PFSK-1 (cell line): ENCODE measurements around the gene F12.

Experiments used
- FOXP2 ChIP-seq: optimal IDR thresholded peaks from 2 replicates; pipeline ENCODE3; 2011; ENCODE audit warnings: borderline replicate concordance, control low read depth, inconsistent platforms; ENCODE audit not compliant: insufficient read depth; ENCODE audit errors: extremely low read length, extremely low read depth
- POLR2AphosphoS5 ChIP-seq: IDR thresholded peaks from 2 replicates; pipeline ENCODE4 v1.6.1; 2012; ENCODE audit warnings: low read depth, mild to moderate bottlenecking, control low read depth, low read length, moderate library complexity
- SIN3A ChIP-seq: IDR thresholded peaks from 2 replicates; pipeline ENCODE4 v1.6.1; 2012; ENCODE audit warnings: mild to moderate bottlenecking, low read length, moderate library complexity, borderline replicate concordance; ENCODE audit not compliant: insufficient read depth
- TAF1 ChIP-seq: IDR thresholded peaks from 2 replicates; pipeline ENCODE4 v1.6.1; 2012; ENCODE audit warnings: low read length, control low read depth, borderline replicate concordance; ENCODE audit not compliant: insufficient read depth
- TF ChIP-seq, protein P1 (sequence below), 2 experiments: IDR thresholded peaks; 2 replicates each; pipeline versions ENCODE4 v1.6.1 to v1.8.0; 2011 to 2012; ENCODE audit warnings: low read depth in 2 of 2, low read length in 2 of 2, control low read depth in 1 of 2, inconsistent platforms in 1 of 2, mild to moderate bottlenecking in 1 of 2, moderate library complexity in 1 of 2; ENCODE audit not compliant: insufficient read depth in 1 of 2

Gene F12

GRCh38 chr5:177380805-177381126 lies 28.6 kb downstream of the F12 start:
- TF ChIP-seq, protein P1, sequence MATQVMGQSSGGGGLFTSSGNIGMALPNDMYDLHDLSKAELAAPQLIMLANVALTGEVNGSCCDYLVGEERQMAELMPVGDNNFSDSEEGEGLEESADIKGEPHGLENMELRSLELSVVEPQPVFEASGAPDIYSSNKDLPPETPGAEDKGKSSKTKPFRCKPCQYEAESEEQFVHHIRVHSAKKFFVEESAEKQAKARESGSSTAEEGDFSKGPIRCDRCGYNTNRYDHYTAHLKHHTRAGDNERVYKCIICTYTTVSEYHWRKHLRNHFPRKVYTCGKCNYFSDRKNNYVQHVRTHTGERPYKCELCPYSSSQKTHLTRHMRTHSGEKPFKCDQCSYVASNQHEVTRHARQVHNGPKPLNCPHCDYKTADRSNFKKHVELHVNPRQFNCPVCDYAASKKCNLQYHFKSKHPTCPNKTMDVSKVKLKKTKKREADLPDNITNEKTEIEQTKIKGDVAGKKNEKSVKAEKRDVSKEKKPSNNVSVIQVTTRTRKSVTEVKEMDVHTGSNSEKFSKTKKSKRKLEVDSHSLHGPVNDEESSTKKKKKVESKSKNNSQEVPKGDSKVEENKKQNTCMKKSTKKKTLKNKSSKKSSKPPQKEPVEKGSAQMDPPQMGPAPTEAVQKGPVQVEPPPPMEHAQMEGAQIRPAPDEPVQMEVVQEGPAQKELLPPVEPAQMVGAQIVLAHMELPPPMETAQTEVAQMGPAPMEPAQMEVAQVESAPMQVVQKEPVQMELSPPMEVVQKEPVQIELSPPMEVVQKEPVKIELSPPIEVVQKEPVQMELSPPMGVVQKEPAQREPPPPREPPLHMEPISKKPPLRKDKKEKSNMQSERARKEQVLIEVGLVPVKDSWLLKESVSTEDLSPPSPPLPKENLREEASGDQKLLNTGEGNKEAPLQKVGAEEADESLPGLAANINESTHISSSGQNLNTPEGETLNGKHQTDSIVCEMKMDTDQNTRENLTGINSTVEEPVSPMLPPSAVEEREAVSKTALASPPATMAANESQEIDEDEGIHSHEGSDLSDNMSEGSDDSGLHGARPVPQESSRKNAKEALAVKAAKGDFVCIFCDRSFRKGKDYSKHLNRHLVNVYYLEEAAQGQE (IDR thresholded peaks at IDR 0.05; ENCODE audit: insufficient read depth in 1 of 2, low read depth in 2 of 2, low read length in 2 of 2) = no peak
- no peak for TF ChIP-seq POLR2AphosphoS5

DNA sequence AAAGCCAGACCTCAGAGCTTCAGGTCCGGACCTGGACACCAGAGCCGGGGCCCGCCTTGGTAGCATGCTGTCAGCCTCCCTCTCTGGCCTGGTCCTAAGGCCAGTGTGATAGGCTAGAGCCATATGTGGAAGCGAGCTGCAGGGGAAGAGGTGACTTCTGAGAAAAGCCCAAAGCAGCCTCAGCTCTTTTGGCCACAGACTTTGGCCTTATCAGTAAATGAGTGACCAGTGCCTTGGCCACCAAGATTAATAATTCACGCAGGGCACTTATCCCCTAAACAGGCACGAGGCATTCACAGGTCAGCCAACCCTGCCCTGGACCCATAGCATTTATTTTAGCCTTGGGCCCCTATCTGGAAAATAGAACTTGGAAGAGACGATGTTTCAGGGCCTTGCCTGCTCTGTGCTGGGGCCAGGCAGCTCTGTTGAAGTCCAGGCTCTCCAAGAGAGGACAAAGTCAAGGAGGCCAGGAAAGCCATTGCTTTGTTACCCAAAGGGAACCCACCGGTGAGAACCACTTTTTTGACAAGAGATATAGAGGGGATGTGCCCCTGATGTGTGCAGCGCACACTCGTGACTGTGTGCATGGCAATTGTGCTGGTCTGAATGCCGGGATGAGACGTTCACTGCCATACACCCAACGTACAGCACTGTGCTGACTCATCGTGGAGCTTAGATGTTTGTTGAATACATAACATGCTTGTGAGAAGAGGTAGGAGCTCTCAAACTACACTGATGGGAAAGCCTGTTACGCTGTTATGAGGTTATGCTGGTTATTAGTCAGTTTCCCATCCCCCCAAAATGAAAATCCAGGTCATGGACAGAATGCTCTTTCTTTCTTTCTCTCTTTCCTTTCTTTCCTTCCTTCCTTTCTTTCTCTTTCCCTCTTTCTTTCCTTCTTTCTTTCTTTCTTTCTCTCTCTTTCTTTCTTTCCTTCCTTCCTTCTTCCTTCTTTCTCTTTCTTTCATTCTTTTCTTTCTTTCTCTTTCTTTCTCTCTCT lies 30.2 kb downstream of the F12 start:
- TF ChIP-seq SIN3A (no peak), POLR2AphosphoS5 (no peak), FOXP2 (no peak), TAF1 (no peak)
- TF ChIP-seq, protein P1 (IDR thresholded peaks at IDR 0.05; ENCODE audit: insufficient read depth in 1 of 2, low read depth in 2 of 2, low read length in 2 of 2) = no peak

GRCh38 chr5:177377851-177378776 lies 31.2 kb downstream of the F12 start:
- TF ChIP-seq TAF1 (no peak), FOXP2 (no peak), SIN3A (no peak), POLR2AphosphoS5 (no peak)
- TF ChIP-seq, protein P1 (IDR thresholded peaks at IDR 0.05; ENCODE audit: insufficient read depth in 1 of 2, low read depth in 2 of 2, low read length in 2 of 2) = no peak

DNA sequence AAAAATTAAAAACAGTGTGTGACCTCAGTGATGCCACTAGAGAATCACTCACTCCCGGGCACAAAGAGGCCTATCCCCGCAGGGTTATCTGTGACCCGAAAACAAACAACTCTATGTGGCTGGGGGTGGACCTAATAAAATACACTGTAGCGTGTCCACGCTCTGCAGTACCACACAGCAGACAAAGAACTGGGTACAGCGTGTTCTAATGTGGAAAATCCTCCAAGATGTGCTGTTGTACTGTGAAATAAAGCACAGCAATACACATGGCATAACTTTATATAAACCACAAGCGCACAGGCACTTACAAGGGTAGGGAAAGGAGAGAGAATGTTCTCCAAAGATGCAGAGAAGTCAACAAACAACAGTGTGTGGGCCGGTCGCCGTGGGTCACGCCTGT lies 33.3 kb downstream of the F12 start:
- TF ChIP-seq, protein P1 (IDR thresholded peaks at IDR 0.05; ENCODE audit: insufficient read depth in 1 of 2, low read depth in 2 of 2, low read length in 2 of 2) = no peak
- no peak for TF ChIP-seq TAF1
